GM23338 (cell line): ENCODE measurements around the gene PEA15. TPM values are rescaled to one million over a fixed set of nuclear protein-coding genes. Genes with fewer than 3 reads are reported as not detected.

ENCODE experiments used
- ATAC-seq: fragments of 200-7000 bp; cut with Tn5 transposase; 3 replicates; pipeline ENCODE4 v1.9.1; 2020
- DNase-seq: peaks from one replicate; pipeline ENCODE4 v3.0.0-alpha.2; 2015; ENCODE audit warnings: low spot score
- H2AFZ ChIP-seq: fragments of 200-600 bp; sonication (generic); 2 replicates; pipeline ENCODE4 v1.8.0; 2016; ENCODE audit warnings: antibody characterized with exemption, mild to moderate bottlenecking, moderate library complexity
- H3F3A ChIP-seq: fragments of 200-600 bp; sonication (generic); replicated peaks from 2 replicates; pipeline ENCODE4 v1.8.0; 2017; ENCODE audit warnings: antibody characterized with exemption, mixed run types, low read depth
- H3K27ac ChIP-seq: fragments of 200-600 bp; sonication (generic); 2 replicates; pipeline ENCODE4 v1.6.1; 2016; ENCODE audit warnings: low read depth
- H3K27me3 ChIP-seq: fragments of 200-600 bp; sonication (generic); 2 replicates; pipeline ENCODE4 v1.8.0; 2016; ENCODE audit warnings: mild to moderate bottlenecking, mixed run types, moderate library complexity; ENCODE audit not compliant: insufficient read depth
- H3K36me3 ChIP-seq: fragments of 200-600 bp; sonication (generic); 2 replicates; pipeline ENCODE4 v1.8.0; 2016; ENCODE audit warnings: mild to moderate bottlenecking; ENCODE audit not compliant: insufficient read depth
- H3K4me1 ChIP-seq: fragments of 200-600 bp; sonication (generic); 2 replicates; pipeline ENCODE4 v1.8.0; 2016; ENCODE audit warnings: mild to moderate bottlenecking, moderate library complexity; ENCODE audit not compliant: insufficient read depth
- H3K4me2 ChIP-seq: fragments of 200-600 bp; sonication (generic); 2 replicates; pipeline ENCODE4 v1.7.1; 2017; ENCODE audit warnings: mixed run types
- H3K4me3 ChIP-seq: fragments of 200-600 bp; sonication (generic); 2 replicates; pipeline ENCODE4 v1.6.1; 2016; ENCODE audit warnings: mixed run types
- H3K79me2 ChIP-seq: fragments of 200-600 bp; sonication (generic); replicated peaks from 2 replicates; pipeline ENCODE4 v1.8.0; 2017; ENCODE audit warnings: mild to moderate bottlenecking; ENCODE audit not compliant: insufficient read depth
- H3K9me2 ChIP-seq: fragments of 200-600 bp; sonication (generic); 2 replicates; pipeline ENCODE4 v1.8.0; 2017; ENCODE audit not compliant: insufficient read depth
- H4K20me1 ChIP-seq: fragments of 200-600 bp; sonication (generic); replicated peaks from 2 replicates; pipeline ENCODE4 v1.8.0; 2017; ENCODE audit warnings: mild to moderate bottlenecking; ENCODE audit not compliant: insufficient read depth
- H3K27ac Mint-ChIP-seq: 2 replicates; pipeline ENCODE4 v1.8.0; 2020; ENCODE audit warnings: inconsistent platforms, mild to moderate bottlenecking, moderate library complexity, mixed read lengths
- H3K27me3 Mint-ChIP-seq: 3 replicates; pipeline ENCODE4 v1.8.0; 2022; ENCODE audit warnings: low read depth, mild to moderate bottlenecking, moderate library complexity, mixed read lengths, inconsistent platforms; ENCODE audit not compliant: insufficient read depth, poor library complexity
- H3K36me3 Mint-ChIP-seq: 3 replicates; pipeline ENCODE4 v1.8.0; 2021; ENCODE audit warnings: low read depth, mild to moderate bottlenecking, inconsistent platforms, moderate library complexity, mixed read lengths
- H3K4me1 Mint-ChIP-seq: 3 replicates; pipeline ENCODE4 v1.8.0; 2020; ENCODE audit warnings: mild to moderate bottlenecking, inconsistent platforms, mixed read lengths
- H3K4me3 Mint-ChIP-seq: 3 replicates; pipeline ENCODE4 v1.8.0; 2021; ENCODE audit warnings: moderate library complexity, mild to moderate bottlenecking, inconsistent platforms, mixed read lengths
- H3K9me3 Mint-ChIP-seq: 3 replicates; pipeline ENCODE4 v1.8.0; 2020; ENCODE audit warnings: moderate library complexity, mild to moderate bottlenecking, inconsistent platforms, mixed read lengths
- ETS1 ChIP-seq: IDR thresholded peaks from 2 replicates; pipeline ENCODE4 v1.6.1; 2016; ENCODE audit warnings: antibody characterized with exemption
- EZH2phosphoT487 ChIP-seq: fragments of 200-600 bp; sonication (generic); IDR thresholded peaks from one replicate; pipeline ENCODE4 v1.8.1; 2018; ENCODE audit warnings: antibody characterized with exemption; ENCODE audit not compliant: unreplicated experiment
- NANOG ChIP-seq: IDR thresholded peaks from 2 replicates; pipeline ENCODE4 v1.6.1; 2016; ENCODE audit warnings: antibody characterized with exemption, borderline replicate concordance
- REST ChIP-seq: IDR thresholded peaks from one replicate; pipeline ENCODE4 v1.6.1; 2018; ENCODE audit warnings: antibody characterized with exemption; ENCODE audit not compliant: unreplicated experiment
- ZNF331 ChIP-seq: fragments of 250-450 bp; sonication (Bioruptor Pico); IDR thresholded peaks from 2 replicates; pipeline ENCODE4 v1.5.0; 2020; ENCODE audit warnings: low read depth, mild to moderate bottlenecking, moderate library complexity
- polyA plus RNA-seq: library from polyadenylated mRNA; unstranded; fragments of >200 nt; fragmentation: Nextera tagmentation; extraction: Ambion mirVana; gene quantifications from 2 replicates; pipeline ENCODE4 v1.2.1, GENCODE V29; 2016
- total RNA-seq: library from RNA; depleted of rRNA; stranded (reverse); fragments of >200 nt; shearing (Covaris generic); gene quantifications from 2 replicates; pipeline ENCODE4 v1.2.3, GENCODE V29; 2014; rRNA removed

The PEA15 gene
- total and polyA plus RNA-seq, 2 experiments from 2014 or later: 60.3 to 80.8 TPM

- TF ChIP-seq NANOG: no peak
Observed at GRCh38 chr1:160261893-160262794, 57.0 kb downstream of the PEA15 start, which contains the start of gene DCAF8 (continued).

GRCh38 chr1:160264795-160265307, 59.7 kb downstream of the PEA15 start:
- Histone ChIP-seq H3K4me3 (no peak overlapping the region), H2AFZ (no peak overlapping the region), H3K4me2 (no peak overlapping the region), H3K79me2 (peaks cover 19% of the 10 kb centered on the region), H3K9me2 (no peaks in the 10 kb centered on the region), H3K4me1 (peaks cover 17% of the 10 kb centered on the region), H3F3A (no peaks in the 10 kb centered on the region), H3K36me3 (no peaks in the 10 kb centered on the region), H3K27me3 (no peaks in the 10 kb centered on the region), H3K27ac (no peak overlapping the region), H4K20me1 (no peaks in the 10 kb centered on the region)
- H3K4me3 Mint-ChIP-seq: no peak overlapping the region
- TF ChIP-seq REST (no peak), ETS1 (no peak), ZNF331 (no peak), EZH2phosphoT487 (no peak), NANOG (no peak)
- peaks cover 9% of the 10 kb centered on the region for H3K27me3 Mint-ChIP-seq
- H3K36me3 Mint-ChIP-seq: no peaks in the 10 kb centered on the region; the same call in 2 of the 3 replicates
- no peak overlapping the region for H3K27ac Mint-ChIP-seq
- ATAC-seq (no peak), DNase-seq (no peak)
- H3K4me1 Mint-ChIP-seq: peaks cover 10% of the 10 kb centered on the region
- no peaks in the 10 kb centered on the region for H3K9me3 Mint-ChIP-seq

Other genes starting within 250 kb of the PEA15 start
- gene PIGM, start 173.4 kb upstream of the PEA15 start, total RNA-seq: 4.6 and 5.0 TPM in 2 replicates
- 5.0 TPM in 2 replicates for gene PIGM, start 173.4 kb upstream of the PEA15 start, polyA plus RNA-seq
- 1.6 and 2.8 TPM in 2 replicates for gene KCNJ10, start 135.2 kb upstream of the PEA15 start, total RNA-seq
- gene KCNJ10, start 135.2 kb upstream of the PEA15 start, polyA plus RNA-seq: 1.2 and 1.4 TPM in 2 replicates
- 0.08 and 0.24 TPM in 2 replicates for gene KCNJ9, start 123.8 kb upstream of the PEA15 start, total RNA-seq
- 0.26 and 0.34 TPM in 2 replicates for gene KCNJ9, start 123.8 kb upstream of the PEA15 start, polyA plus RNA-seq
- gene IGSF8, start 106.8 kb upstream of the PEA15 start, total RNA-seq: 111 and 120 TPM in 2 replicates
- gene IGSF8, start 106.8 kb upstream of the PEA15 start, polyA plus RNA-seq: 38.4 and 41.5 TPM in 2 replicates
- 17.7 and 18.3 TPM in 2 replicates for gene ATP1A2, start 89.6 kb upstream of the PEA15 start, total RNA-seq
- 4.9 and 5.2 TPM in 2 replicates for gene ATP1A2, start 89.6 kb upstream of the PEA15 start, polyA plus RNA-seq
- 0.23 and 0.63 TPM in 2 replicates for gene ATP1A4, start 53.8 kb upstream of the PEA15 start, total RNA-seq
- gene ATP1A4, start 53.8 kb upstream of the PEA15 start, polyA plus RNA-seq: 0.27 and 0.43 TPM in 2 replicates
- 1.2 and 2.8 TPM in 2 replicates for gene CASQ1, start 14.8 kb upstream of the PEA15 start, total RNA-seq
- gene CASQ1, start 14.8 kb upstream of the PEA15 start, polyA plus RNA-seq: 1.0 and 1.1 TPM in 2 replicates
- gene DCAF8, start 57.2 kb downstream of the PEA15 start, total RNA-seq: 84.4 and 104 TPM in 2 replicates
- gene DCAF8, start 57.2 kb downstream of the PEA15 start, polyA plus RNA-seq: 44.1 and 55.0 TPM in 2 replicates
- gene PEX19, start 79.7 kb downstream of the PEA15 start, total RNA-seq: 56.7 and 84.9 TPM in 2 replicates
- gene PEX19, start 79.7 kb downstream of the PEA15 start, polyA plus RNA-seq: 18.4 and 21.8 TPM in 2 replicates
- gene COPA, start 137.9 kb downstream of the PEA15 start, total RNA-seq: 87.1 and 104 TPM in 2 replicates
- gene COPA, start 137.9 kb downstream of the PEA15 start, polyA plus RNA-seq: 52.1 and 58.2 TPM in 2 replicates
- 45.9 and 47.5 TPM in 2 replicates for gene NCSTN, start 138.0 kb downstream of the PEA15 start, total RNA-seq
- gene NCSTN, start 138.0 kb downstream of the PEA15 start, polyA plus RNA-seq: 36.0 and 37.4 TPM in 2 replicates
- 0.50 and 0.69 TPM in 2 replicates for gene NHLH1, start 161.7 kb downstream of the PEA15 start, total RNA-seq
- 0.78 and 0.89 TPM in 2 replicates for gene NHLH1, start 161.7 kb downstream of the PEA15 start, polyA plus RNA-seq
- 42.8 and 51.3 TPM in 2 replicates for gene VANGL2, start 195.2 kb downstream of the PEA15 start, total RNA-seq
- 16.8 and 17.7 TPM in 2 replicates for gene VANGL2, start 195.2 kb downstream of the PEA15 start, polyA plus RNA-seq